Upper lobe of right lung (tissue), 1 donor: ENCODE results near the gene RAB6A. TPM values are rescaled to one million over a fixed set of nuclear protein-coding genes. Genes with fewer than 3 reads are reported as not detected.
"Not testable (repeated sequence)": the region's sequence is repeated elsewhere in the genome, so short reads cannot be mapped to it uniquely, and the experiment has no call there.

ENCODE experiments used
- ATAC-seq: fragments of 200-7000 bp; cut with Tn5 transposase; one replicate; pipeline ENCODE4 v1.9.1; 2020; ENCODE audit warnings: mild to moderate bottlenecking, moderate library complexity
- DNase-seq: peaks from one replicate; pipeline ENCODE4 v3.0.0-alpha.2; 2020
- H3K27ac ChIP-seq: fragments of 200-600 bp; one replicate; pipeline ENCODE4 v1.8.0; 2022
- H3K27me3 ChIP-seq: fragments of 200-600 bp; one replicate; pipeline ENCODE4 v1.8.0; 2022; ENCODE audit warnings: mild to moderate bottlenecking
- H3K36me3 ChIP-seq: fragments of 200-600 bp; one replicate; pipeline ENCODE4 v1.8.0; 2022
- H3K4me1 ChIP-seq: fragments of 200-600 bp; one replicate; pipeline ENCODE4 v1.8.0; 2022
- H3K4me3 ChIP-seq: fragments of 200-600 bp; one replicate; pipeline ENCODE4 v1.8.0; 2022; ENCODE audit warnings: mild to moderate bottlenecking
- H3K9me3 ChIP-seq: fragments of 200-600 bp; one replicate; pipeline ENCODE4 v1.8.0; 2022
- CTCF ChIP-seq: fragments of 200-600 bp; IDR thresholded peaks from one replicate; pipeline ENCODE4 v1.8.0; 2022; ENCODE audit warnings: antibody characterized with exemption
- intact Hi-C: fragments of 100-400 bp; cut with DNase I; formaldehyde crosslinking; loops from one replicate; pipeline ENCODE4 v1.11.0; 2022
- total RNA-seq: library from RNA; stranded (reverse); fragmentation: NEBNext Ultra II Directional; extraction: Animal tissue kit (Norgen Biotek cat#: 25700); gene quantifications from one replicate; pipeline ENCODE4 v1.2.1, GENCODE V29; 2021
- donor health status: DM: no; HTN: yes; CAD: no; lungs with severe emphysema.

Gene RAB6A
- total RNA-seq, 1 donor from 2014 or later, result 137 TPM

GRCh38 chr11:73734993-73735392 lies 25.9 kb downstream of the RAB6A start:
- Histone ChIP-seq H3K36me3 (peaks cover 9% of the 10 kb centered on the region), H3K27ac (no peak overlapping the region), H3K9me3 (no peaks in the 10 kb centered on the region), H3K4me1 (no peaks in the 10 kb centered on the region), H3K4me3 (no peak overlapping the region), H3K27me3 (no peaks in the 10 kb centered on the region)
- DNase-seq (no peak), ATAC-seq (no peak)
- no peak for TF ChIP-seq CTCF
- intact Hi-C loops, result no loop called here

- H3K27me3 ChIP-seq, intact Hi-C loops: not testable (repeated sequence)
Observed at GRCh38 chr11:73734011-73734410, 26.9 kb downstream of the RAB6A start.

GRCh38 chr11:73732936-73733335 lies 27.9 kb downstream of the RAB6A start:
- H3K4me1 ChIP-seq, intact Hi-C loops, H3K9me3 ChIP-seq, H3K27me3 ChIP-seq, DNase-seq, H3K4me3 ChIP-seq, H3K27ac ChIP-seq, ATAC-seq: not testable (repeated sequence)
- H3K36me3 ChIP-seq, result peaks cover 22% of the 10 kb centered on the region

More at GRCh38 chr11:73734011-73734410, 26.9 kb downstream of the RAB6A start:
- DNase-seq, H3K9me3 ChIP-seq, ATAC-seq, H3K4me1 ChIP-seq, H3K4me3 ChIP-seq, H3K27ac ChIP-seq: not testable (repeated sequence)
- H3K36me3 ChIP-seq, result peaks cover 14% of the 10 kb centered on the region

- Histone ChIP-seq H3K9me3 (no peaks in the 10 kb centered on the region), H3K27ac (no peak overlapping the region), H3K4me3 (no peak overlapping the region), H3K27me3 (no peaks in the 10 kb centered on the region), H3K36me3 (peaks cover 17% of the 10 kb centered on the region), H3K4me1 (no peaks in the 10 kb centered on the region)
- TF ChIP-seq CTCF, result peak; percentile 50
- intact Hi-C loops, result no loop called here
- DNase-seq, result no peak
- ATAC-seq, result peak; percentile 53
Observed at GRCh38 chr11:73729594-73730206, 31.2 kb downstream of the RAB6A start.

- no peak overlapping the region for H3K4me3 ChIP-seq
- ATAC-seq (no peak), DNase-seq (no peak)
- no peak overlapping the region for H3K27ac ChIP-seq
- intact Hi-C loops, result no loop called here
- H3K36me3 ChIP-seq, result peaks cover 17% of the 10 kb centered on the region
- no peaks in the 10 kb centered on the region for H3K27me3 ChIP-seq
- H3K4me1 ChIP-seq, result no peaks in the 10 kb centered on the region
- no peaks in the 10 kb centered on the region for H3K9me3 ChIP-seq
- TF ChIP-seq CTCF, result no peak
Observed at GRCh38 chr11:73728000-73728399, 32.9 kb downstream of the RAB6A start.

- Histone ChIP-seq H3K36me3 (peaks cover 17% of the 10 kb centered on the region), H3K4me3 (no peak overlapping the region), H3K9me3 (no peaks in the 10 kb centered on the region), H3K27me3 (no peaks in the 10 kb centered on the region), H3K4me1 (no peaks in the 10 kb centered on the region), H3K27ac (no peak overlapping the region)
- no peak for ATAC-seq
- no peak for DNase-seq
- intact Hi-C loops, result no loop called here
- no peak for TF ChIP-seq CTCF
Observed at GRCh38 chr11:73726825-73727224, 34.0 kb downstream of the RAB6A start.

- Histone ChIP-seq H3K9me3 (no peaks in the 10 kb centered on the region), H3K36me3 (peaks cover 60% of the 10 kb centered on the region), H3K27ac (no peak overlapping the region), H3K27me3 (no peaks in the 10 kb centered on the region), H3K4me3 (no peak overlapping the region), H3K4me1 (peaks cover 3% of the 10 kb centered on the region)
- no peak for ATAC-seq
- intact Hi-C loops, result no loop called here
- TF ChIP-seq CTCF, result no peak
- no peak for DNase-seq
Observed at GRCh38 chr11:73717136-73717535, 43.7 kb downstream of the RAB6A start.
